Gastrocnemius medialis (tissue), 4 donors: ENCODE measurements around the gene AMACR.

Experiments
- CTCF ChIP-seq, 5 experiments: fragments of 450-650 bp in 3 of 5; fragments of 200-600 bp in 2 of 5; sonication (generic) in 2 of 5; IDR thresholded peaks in 4 of 5; conservative IDR thresholded peaks in 1 of 5; 1 replicate in 4 of 5; 2 replicates in 1 of 5; pipeline ENCODE4 v1.5.1; 2016 to 2019; ENCODE audit warnings: antibody characterized with exemption in 5 of 5, mild to moderate bottlenecking in 3 of 5, moderate library complexity in 3 of 5
- POLR2A ChIP-seq, 2 donors: fragments of 450-650 bp; IDR thresholded peaks; one replicate each; pipeline ENCODE4 v1.6.1; 2017; ENCODE audit warnings: antibody characterized with exemption in 2 of 2, mild to moderate bottlenecking in 2 of 2, moderate library complexity in 2 of 2

GRCh38 chr5:33966805-33967204, 41.0 kb downstream of the AMACR start:
- TF ChIP-seq CTCF (IDR thresholded peaks at IDR 0.05 in 4 of 5, conservative IDR thresholded peaks at IDR 0.05 in 1 of 5) (no peak), POLR2A (IDR thresholded peaks at IDR 0.05) (no peak)
